PC-3 (cell line): Measurements from ENCODE around the gene IQCB1.
"Not testable (repeated sequence)": the region's sequence is repeated elsewhere in the genome, so short reads cannot be mapped to it uniquely, and the experiment has no call there.

ENCODE experiments used
- CTCF ChIP-seq: fragments of 300-600 bp; sonication (generic); conservative IDR thresholded peaks from 2 replicates; pipeline ENCODE4 v1.5.1; 2017; ENCODE audit warnings: antibody characterized with exemption, low read depth, mild to moderate bottlenecking, low read length
- EZH2 ChIP-seq: fragments of 300-600 bp; sonication (generic); IDR thresholded peaks from one replicate; pipeline ENCODE4 v1.6.1; 2017; ENCODE audit warnings: antibody characterized with exemption, mild to moderate bottlenecking, low read length; ENCODE audit not compliant: unreplicated experiment
- EZH2phosphoT487 ChIP-seq: fragments of 300-600 bp; sonication (generic); IDR thresholded peaks from 2 replicates; pipeline ENCODE4 v1.6.1; 2018; ENCODE audit warnings: mild to moderate bottlenecking, antibody characterized with exemption, low read length, borderline replicate concordance

- TF ChIP-seq CTCF, EZH2, EZH2phosphoT487: not testable (repeated sequence)
Measured at GRCh38 chr3:121782784-121783183, 52.1 kb downstream of the IQCB1 start.
